Keratinocyte (primary cell): ENCODE data around the gene ACP7. TPM values are rescaled to one million over a fixed set of nuclear protein-coding genes. Genes with fewer than 3 reads are reported as not detected.

Experiments used
- DNase-seq: peaks from one replicate; pipeline ENCODE4 v3.0.0-alpha.2; 2011; ENCODE audit warnings: low read depth, missing footprints, low spot score
- FAIRE-seq: peaks from 2 replicates; lab custom pipeline; 2011; peaks lifted over from hg19 to GRCh38; lab: Jason Lieb, UNC
- H2AFZ ChIP-seq: 2 replicates; pipeline ENCODE4 v1.6.0; 2012; ENCODE audit warnings: low read length, control low read depth, inconsistent platforms; ENCODE audit not compliant: control insufficient read depth
- H3K27ac ChIP-seq: 2 replicates; pipeline ENCODE4 v1.5.1; 2011; ENCODE audit warnings: low read length; ENCODE audit not compliant: control insufficient read depth, insufficient read depth
- H3K27me3 ChIP-seq: 3 replicates; pipeline ENCODE4 v1.6.0; 2011; ENCODE audit warnings: low read length; ENCODE audit not compliant: control insufficient read depth, insufficient read depth; ENCODE audit errors: extremely low read depth
- H3K36me3 ChIP-seq, 2 experiments: 2 replicates in 1 of 2; 3 replicates in 1 of 2; pipeline ENCODE4 v1.5.1; 2011; ENCODE audit warnings: low read length in 2 of 2, mild to moderate bottlenecking in 1 of 2; ENCODE audit not compliant: control insufficient read depth in 2 of 2, insufficient read depth in 2 of 2; ENCODE audit errors: extremely low read depth in 1 of 2
- H3K4me1 ChIP-seq: 3 replicates; pipeline ENCODE4 v1.5.1; 2011; ENCODE audit warnings: low read length; ENCODE audit not compliant: control insufficient read depth, insufficient read depth; ENCODE audit errors: extremely low read depth
- H3K4me2 ChIP-seq: 3 replicates; pipeline ENCODE4 v1.6.0; 2011; ENCODE audit warnings: low read depth, low read length; ENCODE audit not compliant: control insufficient read depth, insufficient read depth; ENCODE audit errors: extremely low read depth
- H3K4me3 ChIP-seq, 3 experiments: fragments of 200-600 bp in 1 of 3; sonication (generic) in 1 of 3; 2 replicates in 2 of 3; 3 replicates in 1 of 3; pipeline ENCODE4 v1.5.1; 2011 to 2016; ENCODE audit warnings: low read length in 3 of 3, mild to moderate bottlenecking in 3 of 3, control low read depth in 2 of 3, inconsistent platforms in 1 of 3, low read depth in 1 of 3, mixed read lengths in 1 of 3, mixed run types in 1 of 3, moderate library complexity in 1 of 3; ENCODE audit not compliant: control insufficient read depth in 2 of 3, insufficient read depth in 2 of 3; ENCODE audit errors: extremely low read depth in 1 of 3
- H3K79me2 ChIP-seq: 2 replicates; pipeline ENCODE4 v1.6.0; 2012; ENCODE audit warnings: low read length; ENCODE audit not compliant: control insufficient read depth, insufficient read depth
- H3K9ac ChIP-seq: 3 replicates; pipeline ENCODE4 v1.6.0; 2011; ENCODE audit warnings: low read length; ENCODE audit not compliant: control insufficient read depth, insufficient read depth; ENCODE audit errors: extremely low read depth
- H3K9me1 ChIP-seq: 3 replicates; pipeline ENCODE4 v1.6.0; 2011; ENCODE audit warnings: low read length; ENCODE audit not compliant: control insufficient read depth, insufficient read depth; ENCODE audit errors: extremely low read depth
- H3K9me3 ChIP-seq: 2 replicates; pipeline ENCODE4 v1.5.1; 2012; ENCODE audit warnings: low read depth, low read length; ENCODE audit not compliant: control insufficient read depth
- H4K20me1 ChIP-seq: 3 replicates; pipeline ENCODE4 v1.6.0; 2011; ENCODE audit warnings: low read length; ENCODE audit not compliant: control insufficient read depth, insufficient read depth; ENCODE audit errors: extremely low read depth
- CTCF ChIP-seq, 3 experiments: IDR thresholded peaks in 1 of 3; conservative IDR thresholded peaks in 1 of 3; optimal IDR thresholded peaks in 1 of 3; 2 replicates in 2 of 3; 3 replicates in 1 of 3; pipeline versions ENCODE3 to v1.5.1; 2011; ENCODE audit warnings: low read length in 3 of 3, mild to moderate bottlenecking in 3 of 3, moderate library complexity in 2 of 3, control low read depth in 1 of 3, inconsistent platforms in 1 of 3; ENCODE audit not compliant: insufficient read depth in 2 of 3; ENCODE audit errors: extremely low read depth in 1 of 3
- EZH2 ChIP-seq: IDR thresholded peaks from one replicate; pipeline ENCODE4 v1.6.1; 2012; ENCODE audit warnings: inconsistent platforms, mild to moderate bottlenecking, low read length, moderate library complexity
- dilution Hi-C: fragments of 300-500 bp; cut with MboI; formaldehyde crosslinking; loops from one replicate; pipeline ENCODE4 v1.7.0; 2020; ENCODE audit warnings: low sequenced_read_pairs; ENCODE audit not compliant: extremely low pct_ligation_motif_present
- polyA plus RNA-seq, 5 experiments: library from polyadenylated mRNA; depleted of rRNA in 3 of 5; stranded (reverse) in 3 of 5; stranded (forward) in 1 of 5; unstranded in 1 of 5; fragments of >200 nt; gene quantifications; 1 replicate in 1 of 5; 2 replicates in 3 of 5; 3 replicates in 1 of 5; pipeline versions ENCODE4 v1.2.1 to v1.2.3, GENCODE V29; 2011 to 2012; ENCODE audit warnings: missing spikeins in 2 of 5, low read depth in 1 of 5, low replicate concordance in 1 of 5

ACP7 gene
- polyA plus RNA-seq, 1 donor (not counting 4 experiments of a cell fraction or from before 2014, with no cell fraction given), result 0.09 TPM

- Histone ChIP-seq H3K27me3 (no peaks in the 10 kb centered on the region), H4K20me1 (no peaks in the 10 kb centered on the region), H3K4me3 (no peak overlapping the region), H3K36me3 (no peaks in the 10 kb centered on the region), H3K4me1 (peaks cover 25% of the 10 kb centered on the region), H3K4me2 (no peak overlapping the region), H3K9me3 (no peaks in the 10 kb centered on the region), H3K9ac (no peak overlapping the region), H3K79me2 (no peaks in the 10 kb centered on the region), H2AFZ (peak overlapping the region; percentile 49), H3K27ac (no peak overlapping the region), H3K9me1 (no peaks in the 10 kb centered on the region)
- FAIRE-seq (no peak), DNase-seq (no peak)
- dilution Hi-C loops, result no loop called here
- TF ChIP-seq CTCF (optimal IDR thresholded peaks at IDR 0.05 in 1 of 3, IDR thresholded peaks at IDR 0.05 in 1 of 3, conservative IDR thresholded peaks at IDR 0.05 in 1 of 3; ENCODE audit: extremely low read depth in 1 of 3, insufficient read depth in 2 of 3, low read length in 3 of 3), result no peak
- TF ChIP-seq EZH2, result no peak
Observed at GRCh38 chr19:39037194-39037593, 47.0 kb upstream of the ACP7 start.

- H3K9ac ChIP-seq, result no peak overlapping the region
- H3K9me3 ChIP-seq, result no peaks in the 10 kb centered on the region
- dilution Hi-C loops, result no loop called here
- H3K4me3 ChIP-seq, result peak overlapping the region in 2 of 3 experiments; percentile 5 to 25
- peak overlapping the region; percentile 73 for H3K4me2 ChIP-seq
- no peaks in the 10 kb centered on the region for H3K27me3 ChIP-seq
- DNase-seq, result no peak
- TF ChIP-seq EZH2, result no peak
- TF ChIP-seq CTCF (optimal IDR thresholded peaks at IDR 0.05 in 1 of 3, IDR thresholded peaks at IDR 0.05 in 1 of 3, conservative IDR thresholded peaks at IDR 0.05 in 1 of 3; ENCODE audit: extremely low read depth in 1 of 3, insufficient read depth in 2 of 3, low read length in 3 of 3), result peak; percentile 46 to 63 (median 51)
- no peaks in the 10 kb centered on the region for H4K20me1 ChIP-seq
- H2AFZ ChIP-seq, result peak overlapping the region; percentile 83
- H3K36me3 ChIP-seq, result no peaks in the 10 kb centered on the region
- peak; percentile 60 for FAIRE-seq
- no peaks in the 10 kb centered on the region for H3K79me2 ChIP-seq
- no peaks in the 10 kb centered on the region for H3K9me1 ChIP-seq
- H3K4me1 ChIP-seq, result peaks cover 17% of the 10 kb centered on the region
- no peak overlapping the region for H3K27ac ChIP-seq
Observed at GRCh38 chr19:39038098-39038497, 46.1 kb upstream of the ACP7 start.
